ENCODE measurements around the gene TBX2. TPM values are rescaled to one million over a fixed set of nuclear protein-coding genes. Genes with fewer than 3 reads are reported as not detected.
A peak's percentile ranks its signal among the peaks of the same experiment; 100 is the strongest.

TBX2 gene
- total RNA-seq, 4 donors from 2014 or later: 19.0 to 33.6 (median 22.8) TPM

GRCh38 chr17:61376931-61377838, 22.5 kb upstream of the TBX2 start:
- H3K4me3 ChIP-seq: no peak overlapping the region
- no peak for TF ChIP-seq CTCF (IDR thresholded peaks at IDR 0.05)
- TF ChIP-seq POLR2A (IDR thresholded peaks at IDR 0.05): no peak
- no peak for TF ChIP-seq POLR2AphosphoS5 (IDR thresholded peaks at IDR 0.05)
- TF ChIP-seq EP300 (IDR thresholded peaks at IDR 0.05): no peak
- H3K4me1 ChIP-seq: no peaks in the 10 kb centered on the region
- H3K27ac ChIP-seq: peak overlapping the region in 1 of 4 donors; percentile 43
- WGBS, 2 donors (ENCODE audit: low coverage in 1 of 2): 81 to 87% methylated on average over 7 to 12 of the region's 18 CpGs
- H3K27me3 ChIP-seq: no peaks in the 10 kb centered on the region
- no peaks in the 10 kb centered on the region for H3K9me3 ChIP-seq
- ATAC-seq: no peak
- no peaks in the 10 kb centered on the region for H3K36me3 ChIP-seq

GRCh38 chr17:61378658-61379456, 20.8 kb upstream of the TBX2 start:
- TF ChIP-seq POLR2A (IDR thresholded peaks at IDR 0.05) (no peak), CTCF (IDR thresholded peaks at IDR 0.05) (no peak), EP300 (IDR thresholded peaks at IDR 0.05) (no peak), POLR2AphosphoS5 (IDR thresholded peaks at IDR 0.05) (no peak)
- H3K4me3 ChIP-seq: no peak overlapping the region
- H3K4me1 ChIP-seq: no peaks in the 10 kb centered on the region
- no peaks in the 10 kb centered on the region for H3K27me3 ChIP-seq
- whole genome bisulfite sequencing, 2 donors (ENCODE audit: low coverage in 1 of 2): 85% methylated on average over 7 of the region's 8 CpGs; no CpG with 5 or more reads in 1 of the 2 donors
- no peak for ATAC-seq
- peak overlapping the region in 2 of 4 donors; percentile 4 to 17 for H3K27ac ChIP-seq
- no peaks in the 10 kb centered on the region for H3K36me3 ChIP-seq
- H3K9me3 ChIP-seq: no peaks in the 10 kb centered on the region

GRCh38 chr17:61379457-61380216, 20.0 kb upstream of the TBX2 start:
- no peaks in the 10 kb centered on the region for H3K4me1 ChIP-seq
- no peaks in the 10 kb centered on the region for H3K36me3 ChIP-seq
- no peak for ATAC-seq
- no peaks in the 10 kb centered on the region for H3K9me3 ChIP-seq
- TF ChIP-seq CTCF (IDR thresholded peaks at IDR 0.05): no peak
- no peak for TF ChIP-seq EP300 (IDR thresholded peaks at IDR 0.05)
- TF ChIP-seq POLR2AphosphoS5 (IDR thresholded peaks at IDR 0.05): no peak
- TF ChIP-seq POLR2A (IDR thresholded peaks at IDR 0.05): no peak
- H3K27ac ChIP-seq: peak overlapping the region in 2 of 4 donors; percentile 4 to 17
- WGBS, 2 donors (ENCODE audit: low coverage in 1 of 2): 79 to 94% methylated on average over 9 to 13 of the region's 21 CpGs
- no peak overlapping the region for H3K4me3 ChIP-seq
- no peaks in the 10 kb centered on the region for H3K27me3 ChIP-seq

GRCh38 chr17:61380217-61380835, 19.3 kb upstream of the TBX2 start:
- Histone ChIP-seq H3K27ac (no peak overlapping the region), H3K4me1 (no peaks in the 10 kb centered on the region), H3K9me3 (no peaks in the 10 kb centered on the region), H3K27me3 (no peaks in the 10 kb centered on the region), H3K36me3 (no peaks in the 10 kb centered on the region), H3K4me3 (no peak overlapping the region)
- 90 to 93% methylated on average over 7 to 8 of the region's 10 CpGs for WGBS, 2 donors (ENCODE audit: low coverage in 1 of 2)
- TF ChIP-seq EP300 (IDR thresholded peaks at IDR 0.05): no peak
- no peak for TF ChIP-seq POLR2AphosphoS5 (IDR thresholded peaks at IDR 0.05)
- TF ChIP-seq POLR2A (IDR thresholded peaks at IDR 0.05): no peak
- TF ChIP-seq CTCF (IDR thresholded peaks at IDR 0.05): no peak
- no peak for ATAC-seq
